Pancreas (tissue), 10 donors: ENCODE results near the gene FMNL2. TPM values are rescaled to one million over a fixed set of nuclear protein-coding genes. Genes with fewer than 3 reads are reported as not detected.

Experiments used
- ATAC-seq, 4 donors: fragments of 200-7000 bp; cut with Tn5 transposase; one replicate each; pipeline versions ENCODE4 v1.8.0 to v1.9.1; 2020; ENCODE audit warnings: mild to moderate bottlenecking in 4 of 4, moderate library complexity in 4 of 4
- DNase-seq, 6 donors: peaks; one replicate each; pipeline ENCODE4 v3.0.0-alpha.2; 2020
- FAIRE-seq: peaks from 2 replicates; lab custom pipeline; 2012; peaks lifted over from hg19 to GRCh38; lab: Jason Lieb, UNC
- H3K27ac ChIP-seq, 4 donors: fragments of 200-600 bp; sonication (generic); 1 replicate in 3 of 4; 2 replicates in 1 of 4; pipeline versions ENCODE4 v1.5.0 to v1.8.0; 2020
- H3K27me3 ChIP-seq, 4 donors: fragments of 200-600 bp; one replicate each; pipeline ENCODE4 v1.8.0; 2021
- H3K36me3 ChIP-seq, 3 donors: fragments of 200-600 bp; sonication (generic) in 1 of 3; one replicate each; pipeline versions ENCODE4 v1.5.0 to v1.8.0; 2020 to 2021
- H3K4me1 ChIP-seq, 3 donors: fragments of 200-600 bp; one replicate each; pipeline ENCODE4 v1.8.0; 2021
- H3K4me3 ChIP-seq, 4 donors: fragments of 200-600 bp; sonication (generic) in 2 of 4; one replicate each; pipeline versions ENCODE4 v1.5.0 to v1.8.0; 2020 to 2021
- H3K9me3 ChIP-seq, 4 donors: fragments of 200-600 bp; one replicate each; pipeline ENCODE4 v1.8.0; 2021
- CTCF ChIP-seq, 4 donors: fragments of 200-600 bp; sonication (generic) in 3 of 4; IDR thresholded peaks; one replicate each; pipeline versions ENCODE4 v1.5.0 to v1.8.0; 2021; ENCODE audit warnings: antibody characterized with exemption in 4 of 4
- WGBS, 2 donors: extraction: QIAGEN DNeasy Blood & Tissue Kit; methylation state at CpG; one replicate each; pipeline ENCODE4 v1.1.7; 2013; 5-methylcytosine and 5-hydroxymethylcytosine counted together
- intact Hi-C, 3 donors: fragments of 100-400 bp; cut with DNase I; formaldehyde crosslinking; loops; one replicate each; pipeline versions ENCODE4 v1.11.1 to v1.14.2; 2022
- polyA plus RNA-seq, 2 donors: library from polyadenylated mRNA; stranded (reverse); fragments of 200-250 nt; gene quantifications; one replicate each; pipeline ENCODE4 v1.2.3, GENCODE V29; 2013
- total RNA-seq, 6 donors: library from RNA; stranded (reverse); fragmentation: NEBNext Ultra II Directional in 4 of 6; extraction: Animal tissue kit (Norgen Biotek cat#: 25700) in 4 of 6; gene quantifications; one replicate each; pipeline versions ENCODE4 v1.2.1 to v1.2.4, GENCODE V29; 2021 to 2023
- donor health status: healthy with polysubstance abuse.
- donor health status: DM: no; HTN: no; CAD: no; lungs with moderate emphysema.
- donor health status: DM: no; HTN: no; CAD: no.
- donor health status: control.
- donor health status: control.
- donor health status: Bipolar disorder and iron deficiency.
- donor health status: DM: yes; HTN: yes; CAD: no.
- donor health status: DM: no; HTN: no; CAD: no.
- donor health status: DM: no; HTN: no; CAD: no.
- donor health status: DM: yes; HTN: yes; CAD: no.

FMNL2 gene
- total and polyA plus RNA-seq, 8 donors: 7.5 to 22.3 (median 11.3) TPM

- FAIRE-seq (no peak), DNase-seq (no peak), ATAC-seq (no peak)
- Histone ChIP-seq H3K4me1 (no peaks in the 10 kb centered on the region), H3K27me3 (no peaks in the 10 kb centered on the region), H3K36me3 (no peaks in the 10 kb centered on the region), H3K9me3 (no peaks in the 10 kb centered on the region), H3K27ac (no peak overlapping the region), H3K4me3 (no peak overlapping the region)
- TF ChIP-seq CTCF (IDR thresholded peaks at IDR 0.05): no peak
- WGBS, 2 donors: 96 to 99% methylated on average over 1 of the region's 1 CpG
- intact Hi-C loops: no loop called here
Measured at GRCh38 chr2:152434395-152435182, 99.6 kb downstream of the FMNL2 start.

DNA sequence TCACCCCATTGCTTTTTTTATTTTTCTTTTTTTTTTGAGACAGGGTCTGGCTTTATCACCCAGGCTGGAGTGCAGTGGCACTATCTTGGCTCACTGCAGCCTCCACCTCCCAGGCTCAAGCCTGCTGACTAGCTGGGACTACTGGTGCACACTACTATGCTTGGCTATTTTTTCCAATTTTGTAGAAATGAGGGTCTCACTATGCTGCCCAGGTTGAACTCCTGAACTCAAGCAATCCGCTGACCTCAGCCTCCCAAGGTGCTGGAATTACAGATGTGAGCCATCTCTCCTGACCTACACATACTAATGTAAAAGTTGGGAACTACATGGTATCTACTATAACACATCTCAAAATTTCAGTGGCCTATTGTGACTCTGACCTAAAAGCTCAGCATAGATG is 101.2 kb downstream of the FMNL2 start:
- H3K4me3 ChIP-seq: no peak overlapping the region
- H3K36me3 ChIP-seq: no peaks in the 10 kb centered on the region
- no peak for FAIRE-seq
- H3K4me1 ChIP-seq: no peaks in the 10 kb centered on the region
- H3K9me3 ChIP-seq: no peaks in the 10 kb centered on the region
- no peaks in the 10 kb centered on the region for H3K27me3 ChIP-seq
- no peak for TF ChIP-seq CTCF (IDR thresholded peaks at IDR 0.05)
- DNase-seq: no peak
- intact Hi-C loops: no loop called here
- WGBS, 2 donors: 90 to 98% methylated on average over 1 of the region's 1 CpG
- no peak for ATAC-seq
- H3K27ac ChIP-seq: no peak overlapping the region

GRCh38 chr2:152437276-152438108 is 102.5 kb downstream of the FMNL2 start:
- intact Hi-C loops: no loop called here
- Histone ChIP-seq H3K27ac (no peak overlapping the region), H3K9me3 (no peaks in the 10 kb centered on the region), H3K27me3 (no peaks in the 10 kb centered on the region), H3K4me1 (no peaks in the 10 kb centered on the region), H3K36me3 (no peaks in the 10 kb centered on the region), H3K4me3 (no peak overlapping the region)
- WGBS, 2 donors: 95 to 96% methylated on average over 5 of the region's 5 CpGs
- TF ChIP-seq CTCF (IDR thresholded peaks at IDR 0.05): no peak
- no peak for DNase-seq
- FAIRE-seq: no peak
- no peak for ATAC-seq

- intact Hi-C loops: no loop called here
- FAIRE-seq (no peak), DNase-seq (no peak), ATAC-seq (no peak)
- 90 to 95% methylated on average over 4 of the region's 4 CpGs for WGBS, 2 donors
- H3K27me3 ChIP-seq: no peaks in the 10 kb centered on the region
- H3K4me1 ChIP-seq: no peaks in the 10 kb centered on the region
- H3K36me3 ChIP-seq: no peaks in the 10 kb centered on the region
- no peak overlapping the region for H3K27ac ChIP-seq
- H3K4me3 ChIP-seq: no peak overlapping the region
- no peaks in the 10 kb centered on the region for H3K9me3 ChIP-seq
- no peak for TF ChIP-seq CTCF (IDR thresholded peaks at IDR 0.05)
Measured at GRCh38 chr2:152440049-152440448, 105.1 kb downstream of the FMNL2 start.
